Endothelial cell of umbilical vein (primary cell): ENCODE results near the gene HIRA. TPM values are rescaled to one million over a fixed set of nuclear protein-coding genes. Genes with fewer than 3 reads are reported as not detected.

Experiments used
- BruUV-seq: library from RNA; stranded (reverse); fragments of 400-500 nt; replicated peaks from 2 replicates; lab custom pipeline; 2021; lab: Mats Ljungman, UMichigan
- CTCF ChIA-PET: fragments of 300-600, 350-600 bp; sonication (Branson Sonifier 250); formaldehyde crosslinking; loops from one replicate; lab custom pipeline; 2021; ENCODE audit warnings: antibody characterized with exemption, inconsistent platforms; lab: Charles Lee
- POLR2A ChIA-PET: fragments of 300-600, 350-600 bp; sonication (Branson Sonifier 250); formaldehyde crosslinking; loops from one replicate; lab custom pipeline; 2021; ENCODE audit warnings: antibody characterized with exemption, inconsistent platforms; lab: Charles Lee
- DNase-seq: peaks from one replicate; pipeline ENCODE4 v3.0.0-alpha.2; 2011; ENCODE audit warnings: low read depth, low spot score
- FAIRE-seq: peaks from 2 replicates; lab custom pipeline; 2011; peaks lifted over from hg19 to GRCh38; lab: Jason Lieb, UNC
- H2AFZ ChIP-seq: 2 replicates; pipeline ENCODE4 v1.6.0; 2012; ENCODE audit warnings: low read depth, low read length, control low read depth, inconsistent platforms
- H3K27ac ChIP-seq: 2 replicates; pipeline ENCODE4 v1.5.1; 2011; ENCODE audit warnings: low read depth, mild to moderate bottlenecking, control low read depth, low read length, moderate library complexity; ENCODE audit not compliant: insufficient read depth
- H3K27me3 ChIP-seq, 2 experiments: 2 replicates each; pipeline versions ENCODE4 v1.6.0 to v1.6.1; 2011; ENCODE audit warnings: low read length in 2 of 2, mixed read lengths in 1 of 2; ENCODE audit not compliant: control insufficient read depth in 2 of 2, insufficient read depth in 2 of 2
- H3K36me3 ChIP-seq, 2 experiments: 2 replicates in 1 of 2; 3 replicates in 1 of 2; pipeline ENCODE4 v1.5.1; 2011; ENCODE audit warnings: low read length in 2 of 2, mild to moderate bottlenecking in 1 of 2, moderate library complexity in 1 of 2; ENCODE audit not compliant: control insufficient read depth in 2 of 2, insufficient read depth in 2 of 2; ENCODE audit errors: extremely low read depth in 1 of 2
- H3K4me1 ChIP-seq: 3 replicates; pipeline ENCODE4 v1.5.1; 2011; ENCODE audit warnings: mild to moderate bottlenecking, low read length; ENCODE audit not compliant: control insufficient read depth, insufficient read depth; ENCODE audit errors: extremely low read depth
- H3K4me2 ChIP-seq: 2 replicates; pipeline ENCODE4 v1.6.1; 2011; ENCODE audit warnings: low read length, control low read depth, mixed read lengths; ENCODE audit not compliant: insufficient read depth
- H3K4me3 ChIP-seq, 3 experiments: fragments of 200-600 bp in 1 of 3; sonication (generic), shearing (Covaris generic) in 1 of 3; replicated peaks in 1 of 3; 2 replicates each; pipeline ENCODE4 v1.5.1; 2011 to 2016; ENCODE audit warnings: control low read depth in 3 of 3, low read length in 3 of 3, mild to moderate bottlenecking in 2 of 3, inconsistent platforms in 1 of 3, low read depth in 1 of 3, moderate library complexity in 1 of 3; ENCODE audit not compliant: insufficient read depth in 1 of 3
- H3K79me2 ChIP-seq: 2 replicates; pipeline ENCODE4 v1.6.0; 2012; ENCODE audit warnings: low read length, inconsistent platforms; ENCODE audit not compliant: control insufficient read depth, insufficient read depth
- H3K9ac ChIP-seq: replicated peaks from 2 replicates; pipeline ENCODE3; 2011; ENCODE audit warnings: low read length, control low read depth; ENCODE audit not compliant: insufficient read depth; ENCODE audit errors: extremely low read depth
- H3K9me1 ChIP-seq: replicated peaks from 3 replicates; pipeline ENCODE4 v1.6.0; 2011; ENCODE audit warnings: mild to moderate bottlenecking, low read length; ENCODE audit not compliant: control insufficient read depth, insufficient read depth; ENCODE audit errors: extremely low read depth
- H3K9me3 ChIP-seq: replicated peaks from 2 replicates; pipeline ENCODE4 v1.5.1; 2012; ENCODE audit warnings: low read length, inconsistent platforms; ENCODE audit not compliant: control insufficient read depth, insufficient read depth
- H4K20me1 ChIP-seq: replicated peaks from 2 replicates; pipeline ENCODE3; 2011; ENCODE audit warnings: mild to moderate bottlenecking, low read length; ENCODE audit not compliant: control insufficient read depth, insufficient read depth; ENCODE audit errors: extremely low read depth
- EZH2 ChIP-seq: IDR thresholded peaks from 2 replicates; pipeline ENCODE4 v1.6.1; 2012; ENCODE audit warnings: borderline replicate concordance, low read depth, mild to moderate bottlenecking, moderate library complexity, low read length, inconsistent platforms; ENCODE audit not compliant: severe bottlenecking
- FOS ChIP-seq: IDR thresholded peaks from 2 replicates; pipeline ENCODE4 v1.6.1; 2011; ENCODE audit warnings: mild to moderate bottlenecking, low read length, moderate library complexity, borderline replicate concordance; ENCODE audit not compliant: insufficient read depth
- GATA2 ChIP-seq: IDR thresholded peaks from 2 replicates; pipeline ENCODE4 v1.7.0; 2011; ENCODE audit warnings: low read depth, mild to moderate bottlenecking, moderate library complexity, mixed read lengths, low read length; ENCODE audit not compliant: insufficient read length, insufficient read depth
- JUN ChIP-seq: IDR thresholded peaks from 2 replicates; pipeline ENCODE4 v1.6.1; 2011; ENCODE audit warnings: borderline replicate concordance, low read depth; ENCODE audit not compliant: insufficient read length, insufficient read depth
- MYC ChIP-seq: IDR thresholded peaks from one replicate; pipeline ENCODE4 v1.6.1; 2011; ENCODE audit warnings: mild to moderate bottlenecking, low read depth, low read length
- POLR2A ChIP-seq: IDR thresholded peaks from 2 replicates; pipeline ENCODE4 v1.6.1; 2012; ENCODE audit warnings: low read depth, mild to moderate bottlenecking, control low read depth, low read length
- POLR2AphosphoS5 ChIP-seq: IDR thresholded peaks from 2 replicates; pipeline ENCODE4 v1.6.1; 2012; ENCODE audit warnings: low read depth, mild to moderate bottlenecking, control low read depth, low read length, moderate library complexity; ENCODE audit not compliant: insufficient read depth
- dilution Hi-C: fragments of 300-500 bp; cut with MboI; formaldehyde crosslinking; loops from one replicate; pipeline ENCODE4 v1.15.0; 2019; ENCODE audit warnings: low sequenced_read_pairs; ENCODE audit not compliant: extremely low pct_ligation_motif_present
- intact Hi-C: fragments of 100-400 bp; cut with micrococcal nuclease; formaldehyde crosslinking; loops from one replicate; pipeline ENCODE4 v1.10.0; 2022
- polyA plus RNA-seq, 4 experiments: library from polyadenylated mRNA; depleted of rRNA in 3 of 4; stranded (reverse) in 3 of 4; unstranded in 1 of 4; fragments of >200 nt; gene quantifications; 2 replicates each; pipeline versions ENCODE4 v1.2.1 to v1.2.3, GENCODE V29; 2011 to 2012; ENCODE audit warnings: missing spikeins in 1 of 4
- total RNA-seq: library from RNA; stranded (reverse); gene quantifications from 2 replicates; pipeline ENCODE4 v1.2.3, GENCODE V29; 2021
- TF ChIP-seq, protein P1 (sequence below): IDR thresholded peaks from 2 replicates; pipeline ENCODE4 v1.6.1; 2011; ENCODE audit not compliant: insufficient read depth, insufficient read length
- TF ChIP-seq, protein P2 (sequence below), 2 donors: IDR thresholded peaks; 1 replicate in 1 of 2; 2 replicates in 1 of 2; pipeline ENCODE4 v1.5.1; 2011; ENCODE audit warnings: low read length in 2 of 2, mild to moderate bottlenecking in 2 of 2, moderate library complexity in 2 of 2, control low read depth in 1 of 2, inconsistent platforms in 1 of 2, low read depth in 1 of 2; ENCODE audit not compliant: insufficient read depth in 1 of 2; ENCODE audit errors: extremely low read depth in 1 of 2

The HIRA gene
- total and polyA plus RNA-seq, 2 donors (not counting 3 experiments of a cell fraction or from before 2014, with no cell fraction given), result 17.3 to 27.7 TPM

DNA sequence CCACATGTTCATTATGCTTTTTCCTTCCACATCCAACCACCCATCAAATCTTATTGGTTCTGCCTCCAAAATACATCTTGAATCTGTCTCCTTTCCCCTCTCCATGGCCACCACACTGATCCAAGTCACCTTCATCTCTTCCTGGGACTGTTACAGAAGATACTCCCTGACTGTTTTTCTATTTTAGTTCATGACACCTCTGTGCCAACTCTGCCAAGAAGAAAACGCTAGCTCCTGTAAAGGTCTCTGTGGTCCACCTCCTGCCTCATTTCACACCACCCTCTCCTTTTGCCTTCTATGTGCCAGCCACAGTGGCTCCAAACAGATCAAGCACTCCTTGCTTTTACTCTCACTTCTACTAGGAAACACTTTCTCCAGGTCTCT lies 81.1 kb downstream of the HIRA start:
- H4K20me1 ChIP-seq, result no peaks in the 10 kb centered on the region
- no peak overlapping the region for H2AFZ ChIP-seq
- no peak overlapping the region for H3K4me3 ChIP-seq
- POLR2A ChIA-PET, result no interaction called here
- H3K79me2 ChIP-seq, result no peaks in the 10 kb centered on the region
- H3K9me1 ChIP-seq, result no peaks in the 10 kb centered on the region
- H3K4me2 ChIP-seq, result no peak overlapping the region
- H3K36me3 ChIP-seq, result peaks cover 23 to 24% of the 10 kb centered on the region in 2 experiments
- CTCF ChIA-PET, result interaction anchor here (0.9 kb wide), 1 partner anchor 171 kb away, joined by 3 read pairs; no protein-coding TSS in a partner anchor
- no peak overlapping the region for H3K9ac ChIP-seq
- intact Hi-C loops (no loop called here), dilution Hi-C loops (no loop called here)
- H3K27ac ChIP-seq, result no peak overlapping the region
- BruUV-seq, result no TSS peak
- DNase-seq (no peak), FAIRE-seq (no peak)
- H3K9me3 ChIP-seq, result no peaks in the 10 kb centered on the region
- H3K4me1 ChIP-seq, result no peaks in the 10 kb centered on the region
- H3K27me3 ChIP-seq, result no peaks in the 10 kb centered on the region
- TF ChIP-seq EZH2 (no peak), FOS (no peak), POLR2AphosphoS5 (no peak), JUN (no peak), MYC (no peak)
- TF ChIP-seq, protein P1, sequence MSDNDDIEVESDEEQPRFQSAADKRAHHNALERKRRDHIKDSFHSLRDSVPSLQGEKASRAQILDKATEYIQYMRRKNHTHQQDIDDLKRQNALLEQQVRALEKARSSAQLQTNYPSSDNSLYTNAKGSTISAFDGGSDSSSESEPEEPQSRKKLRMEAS, result no peak

DNA sequence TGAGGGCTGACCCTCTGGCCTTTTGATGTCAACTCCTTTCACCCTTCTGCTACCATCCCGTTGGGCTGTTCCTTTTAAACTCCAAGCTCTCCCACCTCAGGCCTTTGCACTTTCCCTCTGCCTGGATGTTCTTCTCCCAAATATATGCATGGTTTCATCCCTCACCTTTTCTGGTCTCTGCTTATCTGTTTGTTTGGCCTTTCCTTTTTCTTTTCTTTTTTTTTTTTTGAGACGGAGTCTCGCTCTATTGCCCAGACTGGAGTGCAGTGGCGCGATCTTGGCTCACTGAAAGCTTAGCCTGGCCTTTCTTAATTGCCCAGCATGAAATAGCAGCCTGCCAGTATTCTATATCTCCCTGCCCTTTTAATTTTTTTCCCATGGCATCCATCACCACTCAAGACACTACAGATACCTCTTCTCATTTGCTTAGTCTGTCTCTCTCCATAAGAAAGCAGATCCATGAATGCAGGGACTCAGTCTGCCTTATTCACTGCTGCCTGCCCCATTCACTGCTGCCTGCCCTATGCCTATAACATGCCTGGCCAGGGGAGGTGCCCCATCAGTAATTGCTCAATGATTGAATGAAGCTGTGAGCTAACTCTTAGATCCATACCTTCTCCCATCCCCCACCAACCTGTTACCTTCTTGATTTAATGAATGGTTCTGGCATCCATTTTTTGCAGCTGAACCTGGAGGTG lies 81.6 kb downstream of the HIRA start:
- POLR2A ChIA-PET, result no interaction called here

More for the DNA sequence above, 81.6 kb downstream of the HIRA start:
- FAIRE-seq (no peak), DNase-seq (no peak)
- H3K9me1 ChIP-seq, result no peaks in the 10 kb centered on the region
- H3K27me3 ChIP-seq, result no peaks in the 10 kb centered on the region
- H3K4me2 ChIP-seq, result no peak overlapping the region
- H3K27ac ChIP-seq, result no peak overlapping the region
- H3K79me2 ChIP-seq, result no peaks in the 10 kb centered on the region
- H4K20me1 ChIP-seq, result no peaks in the 10 kb centered on the region
- H3K36me3 ChIP-seq, result peaks cover 23% of the 10 kb centered on the region in 2 experiments
- TF ChIP-seq POLR2AphosphoS5 (no peak), FOS (no peak), MYC (no peak), JUN (no peak), GATA2 (no peak), POLR2A (no peak), EZH2 (no peak)
- TF ChIP-seq, protein P1, result no peak
- TF ChIP-seq, protein P2, sequence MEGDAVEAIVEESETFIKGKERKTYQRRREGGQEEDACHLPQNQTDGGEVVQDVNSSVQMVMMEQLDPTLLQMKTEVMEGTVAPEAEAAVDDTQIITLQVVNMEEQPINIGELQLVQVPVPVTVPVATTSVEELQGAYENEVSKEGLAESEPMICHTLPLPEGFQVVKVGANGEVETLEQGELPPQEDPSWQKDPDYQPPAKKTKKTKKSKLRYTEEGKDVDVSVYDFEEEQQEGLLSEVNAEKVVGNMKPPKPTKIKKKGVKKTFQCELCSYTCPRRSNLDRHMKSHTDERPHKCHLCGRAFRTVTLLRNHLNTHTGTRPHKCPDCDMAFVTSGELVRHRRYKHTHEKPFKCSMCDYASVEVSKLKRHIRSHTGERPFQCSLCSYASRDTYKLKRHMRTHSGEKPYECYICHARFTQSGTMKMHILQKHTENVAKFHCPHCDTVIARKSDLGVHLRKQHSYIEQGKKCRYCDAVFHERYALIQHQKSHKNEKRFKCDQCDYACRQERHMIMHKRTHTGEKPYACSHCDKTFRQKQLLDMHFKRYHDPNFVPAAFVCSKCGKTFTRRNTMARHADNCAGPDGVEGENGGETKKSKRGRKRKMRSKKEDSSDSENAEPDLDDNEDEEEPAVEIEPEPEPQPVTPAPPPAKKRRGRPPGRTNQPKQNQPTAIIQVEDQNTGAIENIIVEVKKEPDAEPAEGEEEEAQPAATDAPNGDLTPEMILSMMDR (IDR thresholded peaks at IDR 0.05; ENCODE audit: extremely low read depth in 1 of 2, insufficient read depth in 1 of 2, low read depth in 1 of 2, low read length in 2 of 2), result no peak
- H3K9ac ChIP-seq, result no peak overlapping the region
- H3K4me1 ChIP-seq, result no peaks in the 10 kb centered on the region
- H3K4me3 ChIP-seq, result no peak overlapping the region
- no peaks in the 10 kb centered on the region for H3K9me3 ChIP-seq
- H2AFZ ChIP-seq, result no peak overlapping the region
- CTCF ChIA-PET, result interaction anchor here (0.9 to 1.8 kb wide), 3 partner anchors 50 to 171 kb away, joined by 3 to 5 read pairs (median 3); no protein-coding TSS in a partner anchor
- dilution Hi-C loops (no loop called here), intact Hi-C loops (no loop called here)
- no TSS peak for BruUV-seq
